SH-SY5Y (cell line): ENCODE measurements around the gene EN1.

Experiments
- GATA2 ChIP-seq: IDR thresholded peaks from 2 replicates; pipeline ENCODE4 v1.6.1; 2011; ENCODE audit warnings: mild to moderate bottlenecking, low read depth, low read length
- GATA3 ChIP-seq: IDR thresholded peaks from 2 replicates; pipeline ENCODE4 v1.6.1; 2011; ENCODE audit warnings: low read depth, mild to moderate bottlenecking, low read length, moderate library complexity

GRCh38 chr2:118844261-118845004 is 3.0 kb downstream of the EN1 start:
- TF ChIP-seq GATA3: no peak
- no peak for TF ChIP-seq GATA2
